CD4-positive, alpha-beta T cell treated with Interleukin-1 beta for 1 hour (primary cell): ENCODE results near the gene LCN2.

Source experiments
- DNase-seq, 2 donors: peaks; one replicate each; pipeline ENCODE4 v3.0.0-alpha.2; 2020 to 2022

The LCN2 gene

GRCh38 chr9:128151309-128152132 is 2.3 kb downstream of the LCN2 start:
- no peak for DNase-seq

DNA sequence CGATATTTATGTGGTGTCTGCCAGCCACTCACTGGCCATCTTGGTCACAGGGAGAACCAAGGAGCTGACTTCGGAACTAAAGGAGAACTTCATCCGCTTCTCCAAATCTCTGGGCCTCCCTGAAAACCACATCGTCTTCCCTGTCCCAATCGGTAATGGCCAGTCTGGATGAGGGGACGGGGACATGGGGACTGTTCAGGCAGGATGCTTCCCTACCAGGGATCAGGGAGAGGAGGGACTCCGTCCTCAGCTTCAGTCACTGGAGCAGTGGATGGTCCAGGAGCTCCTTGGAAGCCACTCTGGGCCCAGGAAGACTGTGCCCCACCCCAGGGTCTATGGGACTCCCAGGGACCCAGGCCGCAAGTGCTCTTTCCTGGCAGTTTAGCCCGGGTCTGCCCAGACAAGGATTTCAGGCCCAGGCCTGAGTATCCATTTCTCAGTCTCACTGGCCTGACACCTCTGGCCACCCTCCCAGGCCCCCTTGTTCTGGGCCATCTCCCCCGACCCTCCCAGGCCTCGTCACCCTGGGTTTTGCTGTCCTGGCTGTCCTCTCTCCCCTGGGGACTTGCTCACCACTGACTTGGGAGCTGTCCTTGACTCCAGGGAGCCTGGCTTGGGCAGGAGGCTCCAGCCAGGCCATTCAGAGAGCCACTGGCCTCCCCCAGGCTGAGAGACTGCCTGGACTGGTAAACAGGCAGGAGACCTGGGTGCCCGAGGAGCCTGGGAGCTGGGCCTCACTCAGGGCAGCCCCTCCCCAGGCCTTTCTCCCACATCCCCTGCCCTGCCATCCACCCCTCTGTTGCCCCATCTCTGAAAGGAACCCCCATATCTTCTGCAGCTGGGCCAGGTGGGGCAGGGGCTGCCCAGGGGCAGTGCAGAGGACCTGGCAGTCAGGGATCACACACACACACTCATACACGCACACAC is 3.1 kb downstream of the LCN2 start:
- DNase-seq, result no peak

DNA sequence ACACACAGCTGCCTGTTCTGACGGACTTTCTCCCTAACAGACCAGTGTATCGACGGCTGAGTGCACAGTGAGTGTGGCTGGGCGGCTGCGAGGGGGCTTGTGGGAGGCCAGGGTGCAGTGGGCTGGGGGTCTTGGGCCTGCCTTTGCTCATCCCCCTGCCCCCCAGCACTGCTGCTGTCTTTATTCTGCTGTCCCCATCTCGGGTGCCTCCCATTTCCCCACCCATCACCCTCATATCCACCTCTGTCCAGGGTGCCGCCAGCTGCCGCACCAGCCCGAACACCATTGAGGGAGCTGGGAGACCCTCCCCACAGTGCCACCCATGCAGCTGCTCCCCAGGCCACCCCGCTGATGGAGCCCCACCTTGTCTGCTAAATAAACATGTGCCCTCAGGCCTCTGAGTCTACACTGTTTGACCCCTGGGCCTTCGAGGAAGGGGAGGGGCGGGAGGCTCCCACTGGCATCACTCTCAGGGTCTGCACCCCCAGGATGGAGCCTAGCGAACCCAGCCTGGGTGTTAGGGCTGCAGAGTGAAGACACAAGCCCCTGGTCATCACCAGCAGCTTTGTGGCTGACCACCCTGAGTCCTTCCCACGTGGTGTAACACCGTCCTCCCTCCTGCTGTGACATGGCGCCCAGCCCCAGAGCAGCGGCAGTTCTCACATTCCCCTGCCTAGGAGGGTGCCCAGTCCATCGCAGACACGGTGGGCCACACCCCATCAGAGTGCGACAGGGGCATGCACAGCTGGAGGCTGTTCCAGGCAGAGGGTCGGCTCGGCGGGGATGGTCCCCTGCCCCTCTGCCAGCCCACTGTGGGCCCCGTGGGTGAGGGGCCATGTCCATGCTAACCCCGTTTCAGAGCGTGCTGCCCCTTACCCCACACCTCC is 4.0 kb downstream of the LCN2 start:
- no peak for DNase-seq

DNA sequence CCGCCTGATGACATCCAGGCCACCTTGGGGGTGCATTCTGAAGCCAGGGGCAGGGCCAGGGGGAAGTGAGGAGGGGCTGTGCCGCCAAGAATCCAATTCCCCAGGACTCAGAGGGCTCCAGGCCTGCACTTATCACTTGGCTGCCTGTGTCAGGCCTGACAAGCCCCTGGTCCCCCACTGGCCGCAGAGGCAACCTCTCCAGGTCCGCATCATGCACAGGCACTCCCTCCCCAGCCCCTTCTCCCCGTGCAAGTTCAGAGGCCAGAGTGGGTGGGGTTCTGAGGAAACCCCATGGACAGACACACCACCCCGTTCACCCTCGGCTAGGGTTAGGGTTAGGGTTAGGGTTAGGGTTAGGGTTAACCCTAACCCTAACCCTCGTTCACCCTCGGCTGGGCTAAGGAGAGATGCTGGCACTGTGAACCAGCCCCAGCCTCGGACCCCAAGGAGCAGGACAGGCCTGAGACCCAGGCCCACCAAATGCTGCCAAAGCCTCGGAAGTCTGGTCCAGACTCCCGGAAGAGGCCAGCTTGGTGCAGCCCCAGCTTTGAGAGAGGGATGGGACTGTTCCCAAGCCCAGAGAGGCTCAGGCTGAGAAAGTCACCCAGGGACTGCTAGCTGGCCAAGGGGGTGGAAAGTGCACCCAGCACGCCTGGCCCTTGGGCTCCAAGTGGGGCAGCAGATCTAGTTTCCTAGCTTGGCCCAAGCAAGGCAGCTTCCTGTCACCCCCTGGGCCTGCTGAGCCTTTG is 4.9 kb downstream of the LCN2 start:
- DNase-seq, result no peak

DNA sequence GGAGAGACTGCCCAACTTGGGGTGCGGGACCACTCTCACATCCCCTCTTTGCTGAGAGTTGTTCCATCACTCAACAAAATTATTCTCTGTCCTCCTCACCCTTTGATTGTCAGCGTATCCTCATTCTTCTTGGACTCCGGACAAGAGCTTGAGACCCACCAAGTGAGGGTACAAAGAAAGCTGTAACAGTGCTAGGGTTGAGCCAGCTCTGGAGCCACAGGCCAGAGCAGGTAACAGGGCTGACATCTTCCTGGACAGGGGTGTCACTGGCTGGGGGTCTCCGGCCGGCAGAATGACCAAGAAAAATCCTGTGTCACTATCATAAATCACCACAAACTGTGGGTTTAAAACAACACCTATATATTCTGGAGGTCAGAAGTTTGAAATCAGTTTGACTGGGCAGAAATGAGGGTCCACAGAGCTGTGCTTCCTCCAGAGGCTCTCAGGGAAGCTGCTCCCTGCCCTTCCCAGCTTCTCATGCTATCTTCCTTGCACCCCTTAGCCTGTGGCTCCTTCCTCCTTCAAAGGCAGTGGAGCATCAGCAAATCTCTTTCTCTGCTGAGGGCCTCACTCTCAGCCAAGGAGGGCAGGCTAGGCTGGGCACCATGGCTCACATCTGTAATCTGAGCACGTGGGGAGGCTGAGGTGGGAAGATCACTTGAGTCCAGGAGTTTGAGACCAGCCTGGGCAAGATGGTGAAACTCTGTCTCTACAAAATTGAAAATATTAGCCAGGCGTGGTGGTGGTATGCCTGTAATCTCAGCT is 6.7 kb downstream of the LCN2 start:
- DNase-seq, result no peak

GRCh38 chr9:128159522-128159783 is 10.2 kb downstream of the LCN2 start:
- peak; percentile 56 to 72 for DNase-seq

DNA sequence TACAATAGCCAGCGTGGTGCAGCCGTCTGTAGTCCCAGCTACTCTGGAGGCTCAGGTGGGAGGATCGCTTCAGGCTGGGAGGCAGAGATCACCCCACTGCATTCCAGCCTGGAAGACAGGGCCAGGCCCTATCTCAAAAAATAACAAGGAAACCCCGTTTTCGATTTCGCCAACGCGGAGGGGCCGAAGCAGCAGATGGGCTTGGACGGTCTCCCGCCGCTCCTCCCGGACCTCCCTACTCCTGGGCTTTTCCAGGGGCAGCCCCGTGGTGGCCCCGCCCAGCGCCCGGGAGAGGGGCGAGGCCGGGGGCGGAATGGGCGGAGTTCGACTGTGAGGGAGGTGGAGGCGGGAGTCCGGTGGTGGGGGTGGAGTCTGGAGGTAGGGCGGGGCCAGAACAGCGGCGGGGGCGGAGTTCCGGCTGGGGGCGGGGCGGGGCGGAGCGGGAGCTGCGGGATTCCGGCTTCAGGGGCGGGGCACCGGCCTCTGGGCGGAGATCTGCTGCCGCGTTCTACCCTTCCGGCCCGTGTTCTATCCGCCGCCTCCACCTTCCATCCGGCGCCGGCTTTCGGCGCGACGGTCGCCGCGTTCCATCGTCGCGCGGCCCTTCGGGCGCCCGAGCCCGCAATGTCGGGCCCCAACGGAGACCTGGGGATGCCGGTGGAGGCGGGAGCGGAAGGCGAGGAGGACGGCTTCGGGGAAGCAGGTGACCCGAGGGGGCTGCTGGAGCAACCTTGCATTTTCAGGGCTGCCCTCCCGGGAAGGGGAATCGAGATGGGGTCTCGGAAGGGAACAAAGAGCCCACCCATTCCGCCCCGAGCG is 10.7 kb downstream of the LCN2 start, which contains the start of gene BBLN:
Gene BBLN (plus strand): TSS at position 482 of the 819 bp plus-strand sequence. CDS start 143 bp downstream, at position 625.
- DNase-seq, result peak; percentile 92 to 93

DNA sequence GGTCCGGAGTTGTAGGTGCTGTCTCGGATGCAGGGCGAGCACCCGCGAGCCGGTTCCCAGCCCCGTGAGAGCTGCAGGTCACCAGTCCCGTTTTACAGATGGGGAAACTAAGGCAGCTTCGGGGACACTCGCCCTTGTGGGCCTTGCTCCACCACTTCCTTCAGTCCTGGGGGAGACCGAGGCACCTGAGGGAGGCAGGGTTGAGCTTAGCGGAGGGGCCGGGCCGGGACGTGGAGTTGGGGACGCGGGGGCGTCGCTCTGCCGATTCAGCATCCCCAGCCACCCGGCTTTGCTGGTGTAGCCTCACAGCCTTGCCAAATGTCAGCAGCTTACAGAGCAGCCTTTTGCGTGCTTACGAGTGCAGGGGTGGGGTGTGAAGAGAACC is 11.3 kb downstream of the LCN2 start:
- DNase-seq, result peak in 1 of 2 donors; percentile 21

DNA sequence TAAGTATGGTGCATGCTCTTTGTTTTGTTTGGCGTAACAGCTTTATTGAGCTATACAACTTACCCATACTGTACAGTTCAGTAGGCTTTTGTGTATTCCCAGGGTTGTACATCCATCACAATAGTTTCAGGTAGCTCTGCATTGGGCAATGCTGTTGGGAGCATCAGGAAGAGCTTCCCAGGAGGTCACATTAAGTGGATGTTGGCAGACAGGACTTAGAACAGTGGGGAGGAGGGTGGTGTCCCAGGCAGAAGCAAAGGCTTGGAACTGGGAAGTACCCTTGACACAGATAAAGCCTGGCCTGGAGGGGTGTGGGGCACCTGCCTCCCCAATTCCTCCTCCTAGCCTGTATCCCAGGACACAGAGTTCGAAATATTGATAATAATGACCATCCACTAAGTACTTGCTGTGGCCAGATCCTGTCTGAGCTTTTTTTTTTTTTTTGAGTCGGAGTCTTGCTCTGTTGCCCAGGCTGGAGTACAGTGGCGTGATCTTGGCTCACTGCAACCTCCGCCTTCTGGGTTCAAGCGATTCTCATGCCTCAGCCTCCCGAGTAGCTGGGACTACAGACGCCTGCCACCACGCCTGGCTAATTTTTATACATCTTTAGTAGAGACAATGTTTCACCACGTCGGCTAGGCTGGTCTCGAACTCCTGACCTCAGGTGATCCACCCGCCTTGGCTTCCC is 12.1 kb downstream of the LCN2 start:
- DNase-seq, result no peak

DNA sequence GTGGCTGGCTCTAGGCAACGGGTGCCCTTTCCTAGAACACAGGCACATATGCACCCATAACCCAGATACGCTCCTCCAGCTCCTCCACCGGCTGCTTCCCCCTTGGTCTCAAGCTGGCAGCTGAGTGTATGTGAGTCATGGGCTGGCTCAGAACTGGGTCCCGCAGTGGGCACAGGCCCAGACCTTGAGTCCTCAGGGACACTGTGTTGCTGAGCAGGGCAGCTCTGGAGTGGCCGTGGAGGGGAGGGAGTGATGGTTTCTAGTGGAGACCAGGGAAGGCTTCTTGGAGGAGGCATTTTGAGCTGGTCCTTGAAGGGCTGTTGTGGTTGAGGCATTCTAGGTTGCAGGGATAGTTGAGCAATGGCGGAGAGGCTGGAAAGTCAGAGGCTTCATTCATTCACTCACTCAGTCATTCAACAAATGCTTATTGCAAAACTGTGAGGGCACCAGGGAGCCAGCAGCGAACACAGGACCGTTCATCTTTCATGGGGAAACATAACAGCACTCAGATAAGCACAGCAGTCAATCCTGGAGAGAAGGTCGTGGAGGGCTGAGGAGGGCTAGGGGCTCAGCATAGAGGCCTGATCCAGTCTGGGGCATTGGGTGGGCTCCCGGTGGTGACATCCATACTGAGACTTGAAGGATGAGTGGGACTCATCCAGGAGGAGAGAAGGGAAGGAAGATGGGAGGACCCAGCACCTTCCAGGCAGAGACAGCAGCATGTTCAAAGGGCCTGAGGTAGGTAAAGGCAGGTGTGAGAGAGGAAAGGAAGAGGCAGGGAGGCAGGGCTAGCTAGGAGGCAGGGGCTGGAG is 13.2 kb downstream of the LCN2 start:
- DNase-seq, result no peak

- DNase-seq, result no peak
Measured at GRCh38 chr9:128163027-128163515, 13.8 kb downstream of the LCN2 start.

DNA sequence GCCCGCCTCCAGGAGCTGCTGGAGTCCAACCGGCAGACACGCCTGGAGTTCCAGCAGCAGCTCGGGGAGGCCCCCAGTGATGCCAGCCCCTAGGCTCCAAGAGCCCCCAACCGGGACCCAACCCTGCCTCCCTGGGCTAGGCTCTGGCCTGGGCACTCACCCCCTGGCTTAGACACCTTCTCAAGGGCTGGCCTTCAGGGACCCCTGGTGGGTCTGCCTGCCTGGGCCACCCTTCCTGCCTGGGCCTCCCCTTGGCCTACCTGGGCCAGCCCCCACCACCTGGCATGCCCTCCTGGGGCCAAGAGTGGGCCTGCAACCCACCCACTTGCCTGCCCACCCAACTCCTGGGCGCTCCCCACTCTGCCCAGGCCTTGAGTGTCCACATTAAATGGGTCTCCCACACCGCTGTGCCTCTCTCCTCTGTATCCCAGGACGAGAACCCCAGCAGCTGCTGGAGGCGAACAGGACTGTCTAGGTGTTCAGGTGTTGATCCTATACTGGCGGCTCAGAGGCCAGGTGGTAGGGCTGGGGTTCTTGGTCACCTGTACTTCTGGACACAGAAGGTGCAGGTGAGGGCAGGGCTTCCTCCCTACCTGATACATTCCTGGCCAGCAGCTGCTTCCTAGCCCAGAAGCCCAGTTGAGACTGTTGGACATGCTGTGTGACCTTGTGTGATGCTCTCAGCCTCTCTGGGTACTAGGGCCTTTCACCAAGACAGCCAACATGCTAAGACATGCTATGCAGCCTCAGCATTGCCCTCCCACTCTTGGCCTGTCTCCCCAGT is 14.5 kb downstream of the LCN2 start:
- no peak for DNase-seq

- DNase-seq, result no peak
Measured at GRCh38 chr9:128164307-128164885, 15.1 kb downstream of the LCN2 start.

DNA sequence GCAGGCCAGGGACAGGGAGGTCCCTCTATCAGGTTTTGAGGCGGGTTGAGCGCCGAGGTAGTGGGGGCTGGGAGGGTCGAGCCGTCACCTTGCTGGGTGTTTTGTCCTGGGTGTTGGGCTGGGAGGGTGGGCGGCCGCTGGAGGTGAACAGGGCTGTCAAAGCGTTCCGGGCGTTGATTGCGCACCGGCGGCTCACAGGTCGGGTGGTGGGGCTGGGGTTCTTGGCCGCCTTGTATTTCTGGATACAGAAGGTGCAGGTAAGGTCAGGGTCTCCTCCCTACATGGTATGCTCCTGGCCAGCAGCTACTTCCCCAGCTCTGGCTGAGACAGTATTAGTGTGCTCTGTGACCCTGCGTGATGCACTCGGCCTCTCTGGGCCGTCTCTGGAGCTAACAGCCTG is 16.9 kb downstream of the LCN2 start:
- no peak for DNase-seq

DNA sequence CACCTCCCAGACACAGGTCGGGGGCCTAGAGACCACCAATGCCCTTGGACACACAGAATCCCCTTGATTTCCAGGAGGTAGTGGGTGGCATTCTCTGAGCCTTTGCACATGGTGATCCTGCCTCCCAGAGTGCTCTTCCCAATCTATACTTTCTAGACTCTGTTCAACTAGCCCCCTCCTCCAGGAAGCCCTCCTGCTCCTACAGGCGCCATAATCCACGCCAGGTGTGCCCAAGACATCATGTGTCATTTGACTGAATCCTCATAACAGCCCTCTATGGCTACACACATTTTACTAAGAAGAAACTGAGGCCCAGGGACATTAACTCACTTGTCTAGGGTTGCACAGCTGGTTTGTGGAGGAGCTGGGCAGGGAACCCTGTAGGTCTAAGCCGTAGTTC is 18.0 kb downstream of the LCN2 start:
- no peak for DNase-seq

- no peak for DNase-seq
Measured at GRCh38 chr9:128168731-128169308, 19.6 kb downstream of the LCN2 start.

GRCh38 chr9:128169492-128169891 is 20.2 kb downstream of the LCN2 start:
- no peak for DNase-seq
